NCI-H187 treated with DMSO at 0.1 percent for 48 hours (cell line): Measurements from ENCODE around the gene PDGFA.

ENCODE experiments used
- DNase-seq: peaks from one replicate; lab custom pipeline; 2025; lab: John Stamatoyannopoulos, UW

PDGFA gene

DNA sequence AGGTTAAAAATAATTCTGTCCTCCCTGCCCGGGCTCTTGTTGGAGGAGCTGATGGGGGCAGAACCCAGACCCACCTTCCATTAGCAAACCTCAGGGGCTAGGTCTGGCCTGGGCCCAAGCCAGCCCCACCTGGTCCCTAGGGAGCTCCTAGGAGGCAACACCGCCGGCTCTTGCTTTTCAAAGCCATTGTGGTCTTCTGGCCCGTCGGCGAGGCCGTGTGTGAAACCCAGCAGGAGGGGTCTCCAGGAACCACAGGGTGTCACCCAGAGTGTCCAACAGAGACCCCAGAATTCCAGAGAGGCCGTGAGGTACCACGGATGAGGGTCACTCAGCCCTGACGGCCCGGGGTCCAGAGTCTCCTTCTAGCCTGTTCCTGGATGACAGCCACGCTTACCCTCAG lies 16.6 kb upstream of the PDGFA start:
- DNase-seq = no peak

- no peak for DNase-seq
Measured at GRCh38 chr7:534959-535358, 15.3 kb upstream of the PDGFA start.

GRCh38 chr7:534075-534474 lies 14.4 kb upstream of the PDGFA start:
- DNase-seq = no peak

DNA sequence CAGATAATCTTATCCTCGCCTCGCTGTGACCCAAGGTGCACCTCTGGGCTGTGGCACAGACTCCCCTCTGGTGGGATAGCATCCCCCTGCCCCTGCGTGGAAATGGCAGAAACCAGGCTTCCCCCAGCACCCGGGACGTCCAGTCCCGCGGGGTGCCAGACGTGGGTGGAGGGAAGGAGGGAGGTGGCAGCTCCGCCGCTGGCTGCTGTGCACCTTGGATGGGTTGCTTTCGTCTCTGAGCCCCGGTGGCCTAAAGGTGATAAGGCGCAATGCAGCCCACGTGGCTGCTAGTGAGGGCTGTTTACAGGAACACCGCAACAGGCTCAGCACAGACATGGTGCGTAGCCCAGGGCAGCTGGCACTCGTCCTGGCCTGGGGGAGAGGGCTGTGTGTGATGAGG lies 13.6 kb upstream of the PDGFA start:
- DNase-seq = no peak

DNA sequence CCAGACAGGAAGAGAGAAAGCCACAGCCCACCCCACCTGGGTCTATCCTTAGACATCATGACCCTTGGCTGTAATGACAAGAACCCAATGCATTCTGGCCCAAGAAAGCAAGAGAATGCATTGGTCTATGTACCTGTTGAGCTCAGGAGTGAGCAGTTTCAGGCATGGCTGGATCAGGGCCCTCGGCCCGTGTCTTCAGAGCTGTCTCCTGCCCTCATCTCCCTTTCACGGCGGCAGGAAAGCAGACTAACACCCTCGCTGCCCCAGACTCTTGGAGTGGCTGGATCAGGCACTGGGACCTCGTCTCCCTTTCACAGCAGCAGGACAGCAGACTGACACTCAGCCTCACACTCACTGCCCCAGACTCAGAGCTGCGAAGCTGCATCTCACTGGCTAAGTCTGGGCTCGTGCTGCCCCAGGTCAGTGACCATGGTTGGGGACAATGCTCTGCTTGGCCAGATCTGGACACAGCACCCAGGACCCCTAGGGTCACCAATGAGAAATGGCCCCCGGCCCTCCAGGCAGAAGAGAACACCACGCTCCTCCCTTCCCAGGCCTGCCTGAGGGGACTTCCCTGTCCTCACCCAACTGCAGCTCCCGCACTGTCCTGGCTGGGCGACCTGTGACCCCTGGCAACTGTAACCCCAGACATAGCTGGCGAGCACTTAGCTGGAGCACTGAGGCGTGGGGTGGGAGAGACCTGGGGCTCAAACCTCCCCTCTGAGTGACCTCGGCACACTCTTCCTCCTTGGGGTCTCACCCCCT lies 12.9 kb upstream of the PDGFA start:
- no peak for DNase-seq

DNA sequence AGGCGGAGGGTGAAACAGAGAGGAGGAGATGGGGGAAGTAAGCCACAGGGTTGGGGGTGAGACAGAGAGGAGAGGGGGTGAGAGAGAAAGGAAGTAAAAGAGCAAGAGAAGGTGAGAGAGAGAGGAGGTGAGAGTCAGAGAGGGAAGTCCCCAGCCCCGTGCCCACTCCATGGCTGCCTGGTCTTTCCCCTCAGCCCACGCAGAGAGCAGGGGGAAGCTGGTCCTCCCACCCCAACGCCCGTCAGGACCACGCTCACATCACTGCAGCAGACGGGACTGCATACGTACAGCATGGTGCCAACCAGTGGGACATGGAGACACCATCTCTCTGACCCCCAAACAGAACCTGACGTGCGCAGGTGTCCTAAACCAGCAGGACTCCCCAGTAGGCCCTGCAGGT lies 12.1 kb upstream of the PDGFA start:
- DNase-seq = no peak

- DNase-seq = no peak
Measured at GRCh38 chr7:528451-528850, 8.8 kb upstream of the PDGFA start.

DNA sequence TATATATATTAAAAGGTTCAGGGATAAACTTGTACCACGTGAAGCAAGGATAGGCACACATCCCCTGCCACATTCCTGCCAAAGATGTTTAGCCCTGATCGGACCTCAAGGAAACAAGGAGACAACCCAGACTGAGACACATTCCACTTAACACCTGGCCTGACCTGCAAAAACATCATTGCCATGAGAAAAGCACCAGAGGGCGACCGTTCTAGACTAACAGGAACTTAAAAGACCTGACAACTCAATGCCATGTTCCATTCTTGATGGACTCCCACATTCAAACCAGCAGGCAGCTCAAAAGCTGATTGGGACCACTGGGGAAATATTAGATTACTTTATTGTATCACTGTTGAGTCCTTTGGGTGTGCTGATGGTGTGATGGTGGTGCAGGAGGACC lies 8.1 kb upstream of the PDGFA start:
- no peak for DNase-seq

- DNase-seq = no peak
Measured at GRCh38 chr7:526460-527034, 6.9 kb upstream of the PDGFA start.

GRCh38 chr7:525740-526139 lies 6.1 kb upstream of the PDGFA start:
- DNase-seq = no peak

GRCh38 chr7:524800-525199 lies 5.2 kb upstream of the PDGFA start:
- no peak for DNase-seq

- no peak for DNase-seq
Measured at GRCh38 chr7:523347-524336, 4.0 kb upstream of the PDGFA start.

DNA sequence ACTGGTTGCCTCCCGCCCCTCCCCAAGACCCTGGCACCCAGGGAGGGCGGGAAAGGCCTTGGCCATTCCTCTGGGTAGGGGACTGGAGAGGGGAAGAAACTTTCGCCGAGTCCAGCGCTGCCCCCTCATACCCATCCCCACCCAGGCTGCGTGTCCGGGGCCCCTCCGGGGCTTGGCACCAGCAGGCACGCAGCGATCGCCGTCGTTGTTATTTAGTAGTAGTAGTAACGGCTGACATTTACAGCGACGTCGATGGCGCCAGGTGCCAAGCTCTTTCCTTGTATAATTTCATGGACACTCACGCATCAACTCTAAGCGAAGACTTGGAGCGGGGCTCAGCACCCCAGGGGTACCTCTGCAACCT lies 3.3 kb upstream of the PDGFA start:
- no peak for DNase-seq

- no peak for DNase-seq
Measured at GRCh38 chr7:522071-522950, 2.7 kb upstream of the PDGFA start.

DNA sequence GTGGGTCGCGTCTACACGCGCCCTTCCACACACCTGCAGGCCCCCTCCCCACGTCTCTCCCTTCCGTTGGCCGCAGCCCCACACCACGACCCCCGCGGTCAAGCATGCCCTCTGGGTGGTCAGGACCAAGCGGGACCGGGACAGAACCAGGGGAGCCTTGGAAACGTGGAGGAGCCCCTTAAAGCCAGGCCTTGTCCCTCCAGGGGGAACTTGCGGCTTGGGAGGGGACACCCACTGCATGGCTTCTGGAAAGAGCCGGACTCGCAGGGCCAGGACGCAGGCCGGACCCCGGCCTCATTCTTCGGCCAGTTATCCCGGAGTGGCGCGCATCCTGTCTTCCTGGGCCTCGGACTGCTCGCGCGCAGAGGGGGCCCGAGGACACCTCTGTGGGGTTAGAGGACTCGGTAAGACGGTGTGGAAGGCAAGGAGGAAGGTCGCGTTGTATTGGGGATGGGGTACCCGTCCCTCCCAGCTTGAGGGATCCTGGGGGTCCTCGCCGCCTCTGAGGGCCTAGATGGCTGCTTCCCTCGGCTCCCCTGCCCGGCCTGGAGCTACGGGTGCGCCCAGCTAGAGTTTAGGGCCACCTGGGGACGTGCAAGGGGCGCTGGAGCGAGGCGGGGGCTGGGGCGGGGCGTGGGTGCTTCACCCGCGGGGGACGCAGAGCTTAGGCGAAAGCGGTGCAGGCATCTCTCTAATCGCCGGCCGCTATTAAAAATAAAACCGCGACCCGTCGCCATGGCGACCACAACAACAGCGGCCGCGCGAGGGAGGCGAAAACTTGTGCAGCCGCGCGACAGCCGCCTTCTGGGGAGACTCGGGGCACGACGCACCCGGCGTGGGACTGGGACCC lies 1.8 kb upstream of the PDGFA start:
- no peak for DNase-seq

GRCh38 chr7:520503-521161 lies 986 bp upstream of the PDGFA start:
- DNase-seq = no peak

GRCh38 chr7:518630-519483 lies 789 bp downstream of the PDGFA start:
- no peak for DNase-seq

GRCh38 chr7:517774-518629 lies 1.6 kb downstream of the PDGFA start:
- no peak for DNase-seq
